GM23248 (cell line): ENCODE results near the gene PLOD1. TPM values are rescaled to one million over a fixed set of nuclear protein-coding genes. Genes with fewer than 3 reads are reported as not detected.

Experiments used
- DNase-seq: peaks from one replicate; pipeline ENCODE4 v3.0.0-alpha.2; 2015
- H2AFZ ChIP-seq: fragments of 200-600 bp; sonication (generic); 2 replicates; pipeline ENCODE4 v1.6.1; 2016; ENCODE audit warnings: antibody characterized with exemption
- H3F3A ChIP-seq: fragments of 200-600 bp; sonication (generic); 2 replicates; pipeline ENCODE4 v1.6.1; 2016; ENCODE audit warnings: mild to moderate bottlenecking, antibody characterized with exemption, mixed run types; ENCODE audit not compliant: insufficient read depth
- H3K27ac ChIP-seq: fragments of 200-600 bp; sonication (generic); 2 replicates; pipeline ENCODE4 v1.5.1; 2016; ENCODE audit warnings: mild to moderate bottlenecking
- H3K27me3 ChIP-seq: fragments of 200-600 bp; sonication (generic); replicated peaks from 2 replicates; pipeline ENCODE4 v1.6.1; 2016; ENCODE audit warnings: mild to moderate bottlenecking; ENCODE audit not compliant: insufficient read depth
- H3K36me3 ChIP-seq: fragments of 200-600 bp; sonication (generic); 2 replicates; pipeline ENCODE4 v1.6.1; 2016; ENCODE audit warnings: low read depth, mild to moderate bottlenecking
- H3K4me1 ChIP-seq: fragments of 200-600 bp; sonication (generic); 2 replicates; pipeline ENCODE4 v1.6.1; 2016; ENCODE audit warnings: mild to moderate bottlenecking; ENCODE audit not compliant: insufficient read depth
- H3K4me2 ChIP-seq: fragments of 200-600 bp; sonication (generic); one replicate; pipeline ENCODE4 v1.6.1; 2016; ENCODE audit warnings: mild to moderate bottlenecking; ENCODE audit not compliant: unreplicated experiment
- H3K4me3 ChIP-seq: fragments of 200-600 bp; sonication (generic); 2 replicates; pipeline ENCODE4 v1.5.1; 2016; ENCODE audit warnings: mild to moderate bottlenecking
- H3K79me2 ChIP-seq: fragments of 200-600 bp; sonication (generic); 2 replicates; pipeline ENCODE4 v1.6.1; 2016; ENCODE audit warnings: mild to moderate bottlenecking; ENCODE audit not compliant: insufficient read depth
- H3K9ac ChIP-seq: fragments of 200-600 bp; sonication (generic); 2 replicates; pipeline ENCODE4 v1.6.1; 2016; ENCODE audit warnings: mild to moderate bottlenecking
- H3K9me2 ChIP-seq: fragments of 200-600 bp; sonication (generic); 2 replicates; pipeline ENCODE4 v1.6.1; 2016; ENCODE audit warnings: mixed run types, mild to moderate bottlenecking, moderate library complexity; ENCODE audit not compliant: insufficient read depth
- H3K9me3 ChIP-seq: fragments of 200-600 bp; sonication (generic); one replicate; pipeline ENCODE4 v1.6.1; 2017; ENCODE audit warnings: low read depth
- H4K20me1 ChIP-seq: fragments of 200-600 bp; sonication (generic); 2 replicates; pipeline ENCODE4 v1.6.0; 2016; ENCODE audit not compliant: insufficient read depth
- EZH2 ChIP-seq: fragments of 200-600 bp; sonication (generic); IDR thresholded peaks from 2 replicates; pipeline ENCODE4 v1.6.1; 2018; ENCODE audit warnings: antibody characterized with exemption, mild to moderate bottlenecking; ENCODE audit not compliant: insufficient read depth, poor library complexity, severe bottlenecking
- EZH2phosphoT487 ChIP-seq: fragments of 200-600 bp; sonication (generic); IDR thresholded peaks from 2 replicates; pipeline ENCODE4 v1.6.1; 2018; ENCODE audit warnings: antibody characterized with exemption, moderate library complexity, mild to moderate bottlenecking, low read depth; ENCODE audit not compliant: insufficient read depth
- WGBS, 2 experiments: methylation state at CpG; one replicate each; pipeline ENCODE4 v1.1.6; 2015 to 2017; ENCODE audit warnings: low lambda C conversion rate in 2 of 2, low coverage in 1 of 2; ENCODE audit errors: missing lambda C conversion rate in 2 of 2; 5-methylcytosine and 5-hydroxymethylcytosine counted together
- in situ Hi-C: fragments of 300-500 bp; cut with MboI; formaldehyde crosslinking; loops from 2 replicates; pipeline ENCODE4 v1.15.0; 2020
- polyA plus RNA-seq: library from polyadenylated mRNA; unstranded; fragments of >200 nt; fragmentation: Nextera tagmentation; extraction: Ambion mirVana; gene quantifications from 2 replicates; pipeline ENCODE4 v1.2.1, GENCODE V29; 2016
- total RNA-seq: library from RNA; depleted of rRNA; stranded (reverse); fragments of >200 nt; shearing (Covaris generic); gene quantifications from 2 replicates; pipeline ENCODE4 v1.2.3, GENCODE V29; 2014

Gene PLOD1
- total and polyA plus RNA-seq, 2 experiments from 2014 or later, result 443 to 633 TPM

GRCh38 chr1:11979851-11980675 is 45.5 kb downstream of the PLOD1 start, which contains the start of gene MFN2:
Gene MFN2, plus strand, starts transcription at chr1:11980444. Its CDS starts 8,725 bp downstream, at chr1:11989169.
- Histone ChIP-seq H3K79me2 (peaks cover 47% of the 10 kb centered on the region), H3K4me3 (peak within 1 kb of the TSS; percentile 87), H3K27ac (peak within 1 kb of the TSS; percentile 84), H3K9me2 (no peaks in the 10 kb centered on the region), H3K36me3 (peaks cover 12% of the 10 kb centered on the region; the same call in 1 of the 2 replicates), H3K9me3 (no peaks in the 10 kb centered on the region), H3K4me2 (peak within 1 kb of the TSS; percentile 95), H3F3A (peaks cover 42% of the 10 kb centered on the region), H3K27me3 (no peaks in the 10 kb centered on the region), H2AFZ (peak within 1 kb of the TSS; percentile 76), H3K9ac (peak within 1 kb of the TSS; percentile 96), H4K20me1 (no peaks in the 10 kb centered on the region), H3K4me1 (peaks cover 41% of the 10 kb centered on the region)
- in situ Hi-C loops, result no loop called here
- DNase-seq, result peak; percentile 98
- 0 to 1% methylated on average over 69 to 72 of the region's 74 CpGs for WGBS, 2 experiments
- TF ChIP-seq EZH2phosphoT487, result no peak
- no peak for TF ChIP-seq EZH2

GRCh38 chr1:11980676-11980972 is 46.1 kb downstream of the PLOD1 start:
- H3K4me1 ChIP-seq, result peaks cover 43% of the 10 kb centered on the region
- H3K9ac ChIP-seq, result peak overlapping the region; percentile 96
- H3K27me3 ChIP-seq, result no peaks in the 10 kb centered on the region
- H3K27ac ChIP-seq, result peak overlapping the region; percentile 84
- TF ChIP-seq EZH2 (no peak), EZH2phosphoT487 (no peak)
- no peak for DNase-seq
- H2AFZ ChIP-seq, result peak overlapping the region; percentile 76
- no peaks in the 10 kb centered on the region for H4K20me1 ChIP-seq
- H3K4me2 ChIP-seq, result peak overlapping the region; percentile 95
- H3K9me3 ChIP-seq, result no peaks in the 10 kb centered on the region
- peaks cover 52% of the 10 kb centered on the region for H3K79me2 ChIP-seq
- peak overlapping the region; percentile 87 for H3K4me3 ChIP-seq
- in situ Hi-C loops, result no loop called here
- WGBS, 2 experiments, result 0 to 2% methylated on average over 12 of the region's 12 CpGs
- peaks cover 40% of the 10 kb centered on the region for H3F3A ChIP-seq
- no peaks in the 10 kb centered on the region for H3K9me2 ChIP-seq
- H3K36me3 ChIP-seq, result peaks cover 9% of the 10 kb centered on the region; the same call in 1 of the 2 replicates

GRCh38 chr1:11981378-11982009 is 47.0 kb downstream of the PLOD1 start:
- Histone ChIP-seq H3K4me2 (peak overlapping the region; percentile 95), H3K79me2 (peaks cover 61% of the 10 kb centered on the region), H3K4me1 (peaks cover 50% of the 10 kb centered on the region), H3K36me3 (peaks cover 9% of the 10 kb centered on the region; the same call in 1 of the 2 replicates), H3K9me2 (no peaks in the 10 kb centered on the region), H3K9ac (peak overlapping the region; percentile 96), H4K20me1 (no peaks in the 10 kb centered on the region), H3K27me3 (no peaks in the 10 kb centered on the region), H2AFZ (no peak overlapping the region), H3K9me3 (no peaks in the 10 kb centered on the region), H3F3A (peaks cover 34% of the 10 kb centered on the region), H3K27ac (no peak overlapping the region), H3K4me3 (peak overlapping the region; percentile 87)
- peak; percentile 22 for DNase-seq
- WGBS, 2 experiments, result 84% methylated on average over 13 of the region's 13 CpGs
- TF ChIP-seq EZH2phosphoT487 (no peak), EZH2 (no peak)
- in situ Hi-C loops, result no loop called here

- TF ChIP-seq EZH2, result no peak
- no peak for TF ChIP-seq EZH2phosphoT487
- H2AFZ ChIP-seq, result no peak overlapping the region
- no peaks in the 10 kb centered on the region for H3K27me3 ChIP-seq
- peak overlapping the region; percentile 95 for H3K4me2 ChIP-seq
- in situ Hi-C loops, result no loop called here
- peak overlapping the region; percentile 96; the same call in 1 of the 2 replicates for H3K9ac ChIP-seq
- peak; percentile 68 for DNase-seq
- H3K9me2 ChIP-seq, result no peaks in the 10 kb centered on the region
- H4K20me1 ChIP-seq, result no peaks in the 10 kb centered on the region
- no peaks in the 10 kb centered on the region for H3K9me3 ChIP-seq
- peaks cover 9% of the 10 kb centered on the region; the same call in 1 of the 2 replicates for H3K36me3 ChIP-seq
- no peak overlapping the region; the same call in 1 of the 2 replicates for H3K4me3 ChIP-seq
- WGBS, 2 experiments, result 27 to 43% methylated on average over 3 of the region's 3 CpGs
- H3K79me2 ChIP-seq, result peaks cover 66% of the 10 kb centered on the region
- no peak overlapping the region for H3K27ac ChIP-seq
- peaks cover 29% of the 10 kb centered on the region for H3F3A ChIP-seq
- H3K4me1 ChIP-seq, result peaks cover 49% of the 10 kb centered on the region
These were observed 47.5 kb downstream of the PLOD1 start for GRCh38 chr1:11982010-11982392.
